Lung (tissue), 12 donors: ENCODE measurements around the gene ZFAND3. TPM values are rescaled to one million over a fixed set of nuclear protein-coding genes. Genes with fewer than 3 reads are reported as not detected.

ENCODE experiments used
- ATAC-seq: fragments of 200-7000 bp; cut with Tn5 transposase; one replicate; pipeline ENCODE4 v1.9.1; 2020; ENCODE audit warnings: moderate number of reproducible peaks; ENCODE audit not compliant: insufficient read depth, low FRiP score
- DNase-seq, 3 donors: peaks; one replicate each; pipeline ENCODE4 v3.0.0-alpha.2; 2013 to 2017
- H3K27ac ChIP-seq, 2 donors: one replicate each; pipeline ENCODE4 v1.5.1; 2013; ENCODE audit warnings: mild to moderate bottlenecking in 2 of 2, moderate library complexity in 2 of 2, control low read depth in 1 of 2, inconsistent platforms in 1 of 2, low read depth in 1 of 2, low read length in 1 of 2
- H3K27me3 ChIP-seq, 3 donors: one replicate each; pipeline ENCODE4 v1.5.1; 2013; ENCODE audit warnings: low read length in 2 of 3; ENCODE audit not compliant: control insufficient read depth in 3 of 3, insufficient read depth in 3 of 3
- H3K36me3 ChIP-seq, 4 donors: one replicate each; pipeline ENCODE4 v1.5.1; 2013; ENCODE audit warnings: low read length in 4 of 4, mild to moderate bottlenecking in 1 of 4, moderate library complexity in 1 of 4; ENCODE audit not compliant: control insufficient read depth in 4 of 4, insufficient read depth in 4 of 4
- H3K4me1 ChIP-seq, 5 donors: one replicate each; pipeline ENCODE4 v1.5.1; 2013; ENCODE audit warnings: low read length in 5 of 5, mild to moderate bottlenecking in 2 of 5, moderate library complexity in 1 of 5; ENCODE audit not compliant: control insufficient read depth in 5 of 5, insufficient read depth in 5 of 5
- H3K4me3 ChIP-seq: one replicate; pipeline ENCODE4 v1.5.1; 2013; ENCODE audit warnings: mild to moderate bottlenecking, control low read depth, moderate library complexity
- H3K9ac ChIP-seq, 2 donors: one replicate each; pipeline ENCODE4 v1.5.1; 2013; ENCODE audit warnings: low read length in 2 of 2, control low read depth in 1 of 2; ENCODE audit not compliant: insufficient read depth in 1 of 2
- H3K9me3 ChIP-seq, 4 donors: one replicate each; pipeline ENCODE4 v1.5.1; 2013; ENCODE audit warnings: low read length in 3 of 4, mild to moderate bottlenecking in 1 of 4, moderate library complexity in 1 of 4; ENCODE audit not compliant: control insufficient read depth in 4 of 4, insufficient read depth in 3 of 4
- CTCF ChIP-seq: IDR thresholded peaks from 2 replicates; pipeline ENCODE4 v1.5.1; 2012; ENCODE audit warnings: mild to moderate bottlenecking; ENCODE audit errors: control extremely low read depth, extremely low read depth
- WGBS, 2 donors: extraction: QIAGEN DNeasy Blood & Tissue Kit; methylation state at CpG; one replicate each; pipeline ENCODE4 v1.1.7; 2013; 5-methylcytosine and 5-hydroxymethylcytosine counted together
- polyA plus RNA-seq, 2 donors: library from polyadenylated mRNA; stranded (reverse); fragments of 200-250 nt; gene quantifications; one replicate each; pipeline ENCODE4 v1.2.1, GENCODE V29; 2013
- total RNA-seq, 2 donors: library from RNA; depleted of rRNA in 1 of 2; stranded (reverse); fragments of >200 nt in 1 of 2; gene quantifications; one replicate each; pipeline ENCODE4 v1.2.1, GENCODE V29; 2014 to 2021
- donor health status: control.
- donor health status: control.
- donor health status: Bipolar disorder and iron deficiency.
- donor health status: healthy.
- donor health status: DM: yes; HTN: yes; CAD: no.

Gene ZFAND3
- total and polyA plus RNA-seq, 4 donors = 27.6 to 63.6 (median 51.3) TPM

- Histone ChIP-seq H3K4me1 (peaks cover 0 to 7% (median 0%) of the 10 kb centered on the region in 5 donors), H3K4me3 (no peak overlapping the region), H3K9ac (no peak overlapping the region), H3K9me3 (no peaks in the 10 kb centered on the region), H3K27ac (no peak overlapping the region), H3K36me3 (peaks cover 0 to 2% (median 2%) of the 10 kb centered on the region in 4 donors), H3K27me3 (no peaks in the 10 kb centered on the region)
- no peak for ATAC-seq
- no peak for TF ChIP-seq CTCF
- 93 to 95% methylated on average over 3 of the region's 3 CpGs for WGBS, 2 donors
- DNase-seq = no peak
Measured at GRCh38 chr6:38103921-38104320, 284.4 kb downstream of the ZFAND3 start.

GRCh38 chr6:38105066-38105465 is 285.5 kb downstream of the ZFAND3 start:
- WGBS, 2 donors = 93 to 95% methylated on average over 3 of the region's 3 CpGs
- no peak overlapping the region for H3K27ac ChIP-seq
- DNase-seq (no peak), ATAC-seq (no peak)
- H3K4me1 ChIP-seq = peaks cover 0 to 10% (median 2%) of the 10 kb centered on the region in 5 donors
- H3K9me3 ChIP-seq = no peaks in the 10 kb centered on the region
- H3K4me3 ChIP-seq = no peak overlapping the region
- H3K36me3 ChIP-seq = peaks cover 0 to 2% (median 2%) of the 10 kb centered on the region in 4 donors
- no peak overlapping the region for H3K9ac ChIP-seq
- TF ChIP-seq CTCF = no peak
- no peaks in the 10 kb centered on the region for H3K27me3 ChIP-seq

- H3K9ac ChIP-seq = no peak overlapping the region
- H3K27ac ChIP-seq = no peak overlapping the region
- peaks cover 4 to 19% (median 6%) of the 10 kb centered on the region in 5 donors for H3K4me1 ChIP-seq
- H3K9me3 ChIP-seq = no peaks in the 10 kb centered on the region
- H3K36me3 ChIP-seq = peaks cover 0 to 2% (median 2%) of the 10 kb centered on the region in 4 donors
- no peak overlapping the region for H3K4me3 ChIP-seq
- ATAC-seq = no peak
- no peaks in the 10 kb centered on the region for H3K27me3 ChIP-seq
- TF ChIP-seq CTCF = no peak
- DNase-seq = no peak
- WGBS, 2 donors = 94 to 100% methylated on average over 1 of the region's 1 CpG
Measured at GRCh38 chr6:38107073-38107472, 287.5 kb downstream of the ZFAND3 start.

- ATAC-seq (no peak), DNase-seq (peak in 2 of 3 donors; percentile 46 to 59)
- Histone ChIP-seq H3K9ac (no peak overlapping the region), H3K27me3 (no peaks in the 10 kb centered on the region), H3K4me3 (no peak overlapping the region), H3K9me3 (no peaks in the 10 kb centered on the region), H3K4me1 (peaks cover 4 to 19% (median 8%) of the 10 kb centered on the region in 5 donors), H3K27ac (no peak overlapping the region), H3K36me3 (peaks cover 2% of the 10 kb centered on the region in 4 donors)
- no peak for TF ChIP-seq CTCF
- 57 to 71% methylated on average over 8 of the region's 8 CpGs for WGBS, 2 donors
Measured at GRCh38 chr6:38110481-38110971, 291.0 kb downstream of the ZFAND3 start.
